GM18505 (cell line): ENCODE data around the gene EEF2K.

ENCODE experiments used
- ATAC-seq: cut with Tn5 transposase; IDR thresholded peaks from one replicate; pipeline ENCODE4 v1.9.1; 2021; ENCODE audit not compliant: unreplicated experiment
- POLR2A ChIP-seq: IDR thresholded peaks from 4 replicates; pipeline ENCODE4 v1.6.1; 2011; ENCODE audit warnings: borderline replicate concordance; ENCODE audit not compliant: insufficient read depth, insufficient read length; ENCODE audit errors: extremely low read depth

Gene EEF2K

DNA sequence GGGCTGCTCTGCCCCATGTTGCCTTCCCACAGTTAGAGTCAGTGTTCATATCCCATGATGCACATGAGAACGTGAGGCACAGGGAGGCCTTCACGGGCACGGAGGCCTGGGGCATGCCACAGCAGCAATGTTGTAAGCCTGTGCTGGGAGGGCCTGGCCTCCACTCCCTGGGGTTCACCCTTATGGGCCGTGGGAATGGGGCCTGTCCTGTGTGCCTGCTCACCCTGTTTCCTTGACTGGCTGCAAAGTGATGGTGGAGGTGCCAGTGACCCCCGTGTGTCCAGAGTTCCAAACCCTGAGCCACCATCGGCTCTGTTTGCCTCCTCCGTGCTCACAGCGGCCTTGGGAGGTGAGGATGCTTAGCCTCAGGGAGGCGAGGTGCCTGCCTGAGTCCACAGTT lies 100.7 kb downstream of the EEF2K start:
- TF ChIP-seq POLR2A, result no peak
- ATAC-seq, result no peak

DNA sequence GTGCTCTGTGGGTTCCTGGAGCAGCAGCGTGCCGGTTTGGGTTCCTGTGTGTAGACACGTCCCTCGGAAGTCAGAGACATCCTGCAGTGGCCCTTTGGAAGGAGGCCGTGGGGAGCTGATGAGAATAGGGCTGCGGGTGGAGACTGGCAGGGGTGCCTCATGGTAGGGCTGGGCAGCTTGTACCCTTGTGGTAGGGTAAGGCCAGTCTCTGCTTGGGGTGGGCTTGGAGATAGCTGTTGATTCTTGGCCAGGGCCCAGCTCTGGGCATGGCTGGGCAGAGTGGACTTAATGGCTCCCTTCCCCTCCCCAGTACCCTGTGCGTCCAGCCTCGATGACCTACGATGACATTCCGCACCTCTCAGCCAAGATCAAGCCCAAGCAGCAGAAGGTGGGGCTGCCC lies 101.8 kb downstream of the EEF2K start:
- no peak for TF ChIP-seq POLR2A
- no peak for ATAC-seq

DNA sequence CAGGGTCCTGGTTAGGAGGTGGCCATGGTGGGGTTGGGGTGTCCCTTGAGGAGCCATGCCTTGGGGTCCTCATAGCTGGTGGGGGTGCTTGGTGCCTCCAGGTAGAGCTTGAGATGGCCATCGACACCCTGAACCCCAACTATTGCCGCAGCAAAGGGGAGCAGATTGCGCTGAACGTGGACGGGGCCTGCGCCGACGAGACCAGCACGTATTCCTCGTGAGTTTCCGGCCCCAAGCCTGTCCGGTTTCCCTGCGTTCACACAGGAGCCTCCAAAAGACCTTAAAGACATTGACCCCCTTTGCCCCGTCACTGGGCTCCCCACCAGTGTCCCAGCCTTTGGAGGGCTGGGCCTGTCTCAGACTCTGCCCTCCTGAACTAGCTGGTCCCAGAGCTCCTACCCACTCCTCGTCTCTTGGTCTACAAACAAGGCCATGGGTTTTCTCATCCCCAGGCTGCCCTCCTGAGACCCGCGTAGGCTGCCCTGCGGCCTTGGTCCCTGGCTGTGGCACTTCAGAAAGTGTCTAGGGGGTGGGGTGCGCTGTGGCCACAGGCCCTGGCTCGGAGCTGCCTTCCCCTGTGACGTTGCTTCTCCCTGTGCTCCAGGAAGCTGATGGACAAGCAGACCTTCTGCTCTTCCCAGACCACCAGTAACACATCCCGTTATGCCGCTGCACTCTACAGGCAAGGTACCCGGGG lies 102.9 kb downstream of the EEF2K start:
- TF ChIP-seq POLR2A, result no peak
- ATAC-seq, result no peak

DNA sequence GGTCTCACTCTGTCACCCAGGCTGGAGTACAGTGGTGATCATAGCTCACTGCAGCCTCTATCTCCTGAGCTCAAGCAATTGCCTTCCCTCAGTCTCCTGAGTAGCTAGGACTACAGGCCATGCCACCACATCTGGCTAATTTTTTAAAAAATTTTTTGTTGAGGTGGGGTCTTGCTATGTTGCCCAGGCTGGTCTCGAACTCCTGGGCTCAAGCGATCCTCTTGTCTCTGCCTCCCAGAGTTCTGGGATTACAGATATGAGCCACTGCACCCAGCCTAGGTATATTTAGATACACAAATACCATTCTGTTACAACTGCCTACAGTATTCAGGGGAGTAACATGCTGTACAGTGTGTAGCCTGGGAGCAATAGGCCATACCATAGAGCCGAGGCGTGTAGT lies 105.4 kb downstream of the EEF2K start:
- TF ChIP-seq POLR2A, result no peak
- ATAC-seq, result no peak

DNA sequence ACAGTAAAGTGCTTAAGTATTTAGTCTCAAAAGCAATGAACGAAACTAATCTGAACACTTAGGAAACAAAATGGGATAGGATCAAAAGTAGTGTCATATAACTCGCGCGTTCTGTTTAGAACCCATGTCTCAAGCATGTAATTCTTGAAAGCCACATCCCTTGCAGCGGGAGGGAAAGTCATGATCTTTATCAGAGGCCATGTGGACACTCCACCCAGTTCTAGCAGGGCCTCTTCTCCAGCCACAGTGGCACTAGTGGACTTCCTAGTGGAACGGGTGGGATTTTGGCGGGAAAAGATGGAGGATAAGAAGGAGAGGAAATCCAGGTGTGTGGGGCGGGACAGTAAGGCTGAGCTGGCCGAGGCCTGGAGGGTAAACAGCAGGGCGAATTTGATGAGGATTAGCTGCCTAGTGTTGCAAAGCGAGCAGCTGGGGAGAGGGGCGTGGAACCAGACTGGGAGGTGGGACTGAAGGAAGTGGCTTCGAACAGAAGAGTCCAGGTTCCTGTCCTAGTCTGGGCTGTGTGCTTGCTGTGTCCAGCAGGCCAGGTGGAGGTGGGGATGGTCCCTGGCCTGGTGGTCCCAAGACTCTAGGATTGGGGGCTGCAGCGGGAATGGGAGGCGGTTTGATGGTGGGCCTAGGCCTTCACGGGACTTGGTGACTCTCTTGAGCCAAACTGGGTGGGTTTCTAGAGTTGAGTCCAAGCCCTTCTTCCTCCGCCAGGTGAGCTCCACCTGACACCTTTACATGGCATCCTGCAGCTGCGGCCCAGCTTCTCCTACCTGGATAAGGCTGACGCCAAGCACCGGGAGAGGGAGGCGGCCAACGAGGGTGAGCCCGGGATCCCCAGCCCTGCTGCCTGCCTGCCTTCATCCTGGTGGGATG lies 107.1 kb downstream of the EEF2K start:
- no peak for TF ChIP-seq POLR2A
- no peak for ATAC-seq

DNA sequence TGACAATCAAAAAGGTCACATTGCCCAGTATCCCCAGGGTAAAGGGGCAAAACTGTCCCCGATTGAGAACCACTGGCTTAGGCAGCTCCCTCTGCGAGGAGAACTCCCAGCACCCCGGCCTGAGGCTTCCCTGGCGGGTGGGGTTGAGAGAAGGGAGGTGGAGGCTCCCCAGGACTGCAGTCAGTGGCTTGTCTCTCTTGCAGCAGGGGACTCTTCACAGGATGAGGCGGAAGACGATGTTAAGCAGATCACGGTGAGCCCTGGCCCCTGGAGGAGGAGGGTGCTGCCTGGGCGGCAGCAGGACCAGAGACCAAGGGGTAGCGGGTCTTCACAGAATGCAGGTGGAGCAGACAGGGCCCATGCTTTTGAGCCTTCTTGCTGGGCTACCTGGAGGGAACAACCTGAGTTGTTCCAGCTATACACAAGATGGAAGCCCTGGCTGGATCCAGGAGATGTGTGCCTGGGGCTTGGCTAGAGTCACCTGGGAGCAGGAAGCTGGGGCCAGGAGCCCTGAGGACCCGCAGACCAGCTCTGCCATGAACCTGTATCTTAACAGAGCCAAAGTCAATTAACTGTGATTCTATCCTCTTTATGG lies 107.9 kb downstream of the EEF2K start:
- TF ChIP-seq POLR2A, result no peak
- ATAC-seq, result no peak

DNA sequence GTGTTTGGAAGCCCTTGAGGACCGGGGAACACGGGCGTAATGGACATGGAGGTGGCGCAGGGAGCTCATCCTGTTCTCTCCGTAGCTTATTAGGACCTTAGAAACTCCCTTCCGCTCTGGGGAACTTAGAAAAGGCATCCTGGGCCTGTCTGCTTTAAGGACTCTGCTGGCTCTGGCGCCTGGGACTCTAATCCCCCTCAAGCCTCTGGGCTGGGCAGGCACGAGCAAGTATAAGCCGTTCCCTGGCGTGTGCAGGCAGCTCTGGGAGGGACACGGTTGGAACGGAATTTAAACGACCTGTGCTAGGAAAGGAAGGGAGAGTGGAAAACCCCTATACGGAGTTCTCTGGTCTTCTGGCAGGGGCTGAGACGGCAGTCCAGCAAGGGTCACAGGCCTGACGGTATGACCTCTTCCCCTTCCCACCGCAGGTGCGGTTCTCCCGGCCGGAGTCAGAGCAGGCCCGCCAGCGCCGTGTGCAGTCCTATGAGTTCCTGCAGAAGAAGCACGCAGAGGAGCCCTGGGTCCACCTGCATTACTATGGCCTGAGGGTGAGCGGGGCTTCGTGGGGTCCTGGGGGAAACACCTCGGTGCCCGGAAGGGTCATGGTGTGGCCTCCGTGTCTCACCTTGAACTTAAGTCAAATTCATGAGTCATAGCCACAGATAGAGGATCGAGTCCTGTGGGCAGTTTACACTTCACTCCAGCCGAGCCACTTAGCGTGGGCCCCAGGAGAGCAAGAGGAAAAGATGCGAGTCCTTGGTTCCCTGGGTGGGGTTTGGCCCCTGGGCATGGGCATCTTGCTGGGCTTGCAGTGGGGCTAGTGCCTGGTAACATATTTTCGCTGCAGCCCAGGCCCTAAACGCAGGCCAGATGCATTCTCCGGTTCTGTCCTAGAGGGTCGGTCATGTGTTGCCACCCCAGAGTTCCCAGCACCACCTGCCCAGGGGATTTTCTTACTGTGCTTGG lies 108.9 kb downstream of the EEF2K start:
- no peak for ATAC-seq
- TF ChIP-seq POLR2A, result no peak

DNA sequence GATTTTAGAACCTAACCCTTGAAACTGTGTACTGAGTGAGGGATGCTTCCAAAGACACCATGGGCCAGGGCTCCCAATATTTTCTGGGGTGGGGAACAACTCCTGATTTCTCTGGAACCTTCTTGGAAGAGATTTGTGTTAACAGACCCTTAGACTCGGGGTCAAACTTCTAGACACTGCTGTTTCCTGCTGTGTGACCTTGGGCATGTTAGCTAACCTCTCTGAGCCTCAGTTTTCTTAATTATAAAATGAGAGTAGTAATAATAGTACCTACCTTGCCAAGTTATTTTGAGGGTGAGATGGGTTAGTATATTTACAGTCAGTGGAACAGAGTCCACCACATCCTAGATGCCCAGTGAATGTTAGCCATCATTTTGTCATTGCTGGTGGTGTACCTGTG lies 109.9 kb downstream of the EEF2K start:
- ATAC-seq, result no peak
- TF ChIP-seq POLR2A, result no peak

DNA sequence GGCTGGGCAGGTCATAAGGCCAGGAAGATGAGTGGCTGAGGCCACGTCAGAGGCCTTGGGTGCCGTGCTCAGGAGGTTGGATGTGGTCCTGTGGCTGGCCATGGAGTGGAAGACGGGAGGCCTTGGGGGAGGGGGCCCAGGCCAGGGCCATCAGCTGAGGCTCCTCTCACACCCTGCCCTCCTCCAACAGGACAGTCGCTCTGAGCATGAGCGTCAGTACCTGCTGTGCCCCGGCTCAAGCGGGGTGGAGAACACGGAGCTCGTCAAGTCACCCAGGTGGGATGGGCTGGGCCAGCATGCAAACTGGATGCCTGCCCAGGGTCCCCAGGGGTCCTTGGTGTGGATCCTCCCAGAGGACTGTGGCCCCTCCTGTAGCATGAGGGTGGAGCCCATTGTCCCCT lies 110.3 kb downstream of the EEF2K start:
- TF ChIP-seq POLR2A, result no peak
- no peak for ATAC-seq

DNA sequence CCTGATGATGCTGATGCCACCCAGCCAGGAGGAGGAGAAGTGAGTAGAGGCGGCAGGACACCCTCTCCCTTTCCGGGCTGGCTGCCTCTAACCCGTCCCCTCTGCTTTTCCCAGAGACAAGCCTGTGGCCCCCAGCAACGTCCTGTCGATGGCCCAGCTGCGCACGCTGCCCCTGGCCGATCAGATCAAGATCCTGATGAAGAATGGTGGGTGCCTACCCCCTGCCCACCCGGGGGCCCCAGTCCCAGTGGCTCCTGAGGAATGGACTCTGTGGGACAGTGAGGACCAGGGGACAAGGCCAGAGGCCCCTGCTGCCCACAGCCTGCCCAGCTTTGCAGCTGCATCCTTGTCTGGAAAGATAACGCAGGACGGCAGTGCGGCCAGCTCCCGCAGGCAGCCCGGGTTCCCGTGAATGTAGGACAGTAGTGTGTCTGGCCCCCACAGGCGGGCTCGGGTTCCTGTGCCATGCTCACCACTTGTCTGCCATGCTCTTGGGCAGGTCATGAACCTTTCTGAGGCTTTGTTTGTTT lies 111.0 kb downstream of the EEF2K start:
- no peak for ATAC-seq
- no peak for TF ChIP-seq POLR2A

DNA sequence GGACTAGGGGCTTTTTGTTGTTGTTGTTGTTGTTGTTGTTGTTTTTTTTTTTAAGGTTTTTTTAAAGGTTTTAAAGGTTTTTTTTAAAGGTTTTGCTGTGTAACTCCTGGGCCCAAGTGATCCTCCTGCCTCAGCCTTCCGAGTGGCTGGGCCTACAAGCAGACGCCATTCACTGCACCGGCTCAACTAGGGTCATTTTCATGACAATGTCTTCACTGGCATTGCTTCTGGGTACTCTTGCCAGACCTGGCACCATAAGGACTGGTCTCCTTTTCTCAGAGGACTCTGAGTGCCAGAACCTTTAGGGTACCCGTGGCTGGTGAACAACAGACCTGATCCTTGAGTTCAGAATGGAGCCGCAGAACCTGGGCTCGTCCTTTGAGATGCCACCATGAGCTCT lies 111.5 kb downstream of the EEF2K start:
- no peak for TF ChIP-seq POLR2A
- no peak for ATAC-seq

DNA sequence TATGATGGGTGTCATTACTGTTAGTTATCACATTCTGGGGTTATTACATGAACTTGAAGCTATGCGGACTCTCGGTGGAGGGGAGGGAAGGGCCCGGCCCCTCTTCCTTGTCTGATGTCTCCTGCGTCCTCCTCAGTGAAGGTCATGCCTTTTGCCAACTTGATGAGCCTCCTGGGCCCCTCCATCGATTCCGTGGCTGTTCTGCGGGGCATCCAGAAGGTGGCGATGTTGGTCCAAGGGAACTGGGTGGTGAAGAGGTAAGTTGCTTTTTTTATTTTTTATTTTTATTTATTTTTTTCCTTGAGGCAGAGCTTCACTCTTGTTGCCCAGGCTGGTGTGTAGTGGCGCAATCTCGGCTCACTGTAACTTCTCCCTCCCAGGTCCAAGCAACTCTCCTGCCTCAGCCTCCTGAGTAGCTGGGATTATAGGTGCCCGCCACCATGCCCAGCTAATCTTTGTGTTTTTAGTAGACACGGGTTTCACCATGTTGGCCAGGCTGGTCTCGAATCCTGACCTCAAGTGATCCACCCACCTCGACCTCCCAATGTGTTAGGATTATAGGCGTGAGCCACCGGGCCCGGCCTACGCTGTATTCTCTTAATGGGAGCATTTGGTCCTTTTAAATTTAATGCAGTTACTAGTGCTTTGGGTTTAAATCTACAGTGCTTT lies 112.7 kb downstream of the EEF2K start:
- no peak for TF ChIP-seq POLR2A
- ATAC-seq, result no peak

DNA sequence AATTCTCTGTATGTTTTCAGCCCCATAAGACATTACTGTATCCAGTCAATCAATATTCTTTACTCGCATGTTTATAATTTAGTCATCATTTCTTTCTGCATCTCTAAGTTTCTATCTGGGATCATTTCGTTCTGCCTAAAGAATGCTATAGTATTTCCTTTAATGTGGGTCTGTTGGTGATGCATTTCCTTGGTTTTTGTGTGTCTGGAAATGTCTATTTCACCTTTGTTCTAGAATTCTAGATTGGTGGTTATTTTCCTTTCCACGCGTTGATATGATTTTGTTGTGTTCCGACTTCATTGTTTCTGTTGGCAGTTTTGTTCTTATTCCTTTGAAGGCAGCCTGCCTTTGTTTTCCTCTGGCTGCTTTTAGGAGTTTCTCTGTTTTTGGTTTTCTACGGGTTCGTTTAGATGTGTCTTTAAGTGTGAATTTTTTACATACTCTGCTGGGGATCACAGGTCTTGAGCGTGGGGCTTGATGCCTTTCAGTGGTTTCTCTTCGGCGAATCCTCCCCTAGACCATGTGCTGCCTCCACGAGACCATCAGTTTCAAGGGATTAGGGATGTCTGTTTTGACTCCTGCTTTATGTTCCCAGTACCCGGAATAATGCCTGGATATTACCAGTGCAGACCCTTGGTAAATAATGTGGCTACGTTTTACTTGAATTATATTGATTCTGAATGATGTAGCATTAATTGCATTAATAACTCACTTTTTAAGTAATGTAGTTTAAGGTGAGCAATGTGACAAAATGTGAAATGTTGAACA lies 114.7 kb downstream of the EEF2K start:
- TF ChIP-seq POLR2A, result no peak
- ATAC-seq, result no peak
